ENCODE data around the gene PRXL2A. TPM values are rescaled to one million over a fixed set of nuclear protein-coding genes. Genes with fewer than 3 reads are reported as not detected.

The PRXL2A gene
- total RNA-seq, 2 donors from 2014 or later = 42.8 to 81.2 TPM

- no peak for DNase-seq (ENCODE audit: low spot score)
- Histone ChIP-seq H3K9me3 (no peaks in the 10 kb centered on the region), H3K27me3 (no peaks in the 10 kb centered on the region), H3K36me3 (no peaks in the 10 kb centered on the region), H3K4me1 (peaks cover 0 to 83% of the 10 kb centered on the region in 2 donors), H3K27ac (peak overlapping the region in 1 of 2 donors; percentile 80), H3K4me3 (no peak overlapping the region)
- TF ChIP-seq CTCF (IDR thresholded peaks at IDR 0.05) = no peak
Observed at GRCh38 chr10:80457554-80458262, 49.4 kb downstream of the PRXL2A start.

DNA sequence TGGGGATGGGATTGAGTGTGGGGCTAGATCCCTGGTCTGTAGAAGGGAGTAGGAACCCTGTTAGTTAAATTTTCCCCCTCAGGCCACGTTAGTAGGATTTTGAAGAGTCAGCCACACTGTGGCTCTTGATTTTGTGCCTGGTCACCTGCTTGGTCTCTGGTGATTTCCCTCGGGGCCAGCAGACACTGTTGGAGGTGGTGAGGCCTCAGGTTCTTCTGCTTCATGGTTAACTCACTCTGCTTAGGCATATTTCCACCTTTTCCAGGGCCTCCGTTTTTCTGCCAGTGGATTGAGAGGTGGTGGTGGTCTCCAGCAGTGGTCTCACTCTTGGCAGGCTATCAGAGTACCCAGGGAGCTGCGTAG, 49.9 kb downstream of the PRXL2A start:
- Histone ChIP-seq H3K4me3 (no peak overlapping the region), H3K27ac (peak overlapping the region; percentile 73 to 80), H3K27me3 (no peaks in the 10 kb centered on the region), H3K9me3 (no peaks in the 10 kb centered on the region), H3K4me1 (peaks cover 0 to 85% of the 10 kb centered on the region in 2 donors), H3K36me3 (no peaks in the 10 kb centered on the region)
- DNase-seq (ENCODE audit: low spot score) = no peak
- TF ChIP-seq CTCF (IDR thresholded peaks at IDR 0.05) = no peak

DNA sequence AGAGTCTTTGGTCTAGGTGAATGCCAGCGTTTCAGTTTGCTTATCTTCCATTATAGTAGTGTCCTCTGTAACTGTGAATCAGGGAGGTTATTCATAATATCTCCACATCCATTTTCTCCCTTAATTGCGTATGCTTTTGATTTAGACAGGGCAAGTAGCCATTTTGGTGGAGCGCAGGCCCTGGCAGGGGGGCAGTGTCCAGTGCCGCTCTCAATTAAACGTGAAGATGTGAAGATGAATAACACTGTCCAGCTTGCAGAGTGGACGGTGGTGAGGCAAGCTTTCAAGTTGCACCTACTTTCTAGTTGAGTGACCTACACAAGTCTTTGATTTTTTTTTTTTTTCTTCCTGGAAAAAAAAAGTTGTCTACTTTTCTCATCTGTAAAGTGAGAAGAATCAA, 50.3 kb downstream of the PRXL2A start:
- Histone ChIP-seq H3K36me3 (no peaks in the 10 kb centered on the region), H3K4me3 (peak overlapping the region in 1 of 2 donors; percentile 6), H3K9me3 (no peaks in the 10 kb centered on the region), H3K4me1 (peaks cover 0 to 85% of the 10 kb centered on the region in 2 donors), H3K27ac (peak overlapping the region; percentile 73 to 80), H3K27me3 (no peaks in the 10 kb centered on the region)
- no peak for TF ChIP-seq CTCF (IDR thresholded peaks at IDR 0.05)
- no peak for DNase-seq (ENCODE audit: low spot score)

DNA sequence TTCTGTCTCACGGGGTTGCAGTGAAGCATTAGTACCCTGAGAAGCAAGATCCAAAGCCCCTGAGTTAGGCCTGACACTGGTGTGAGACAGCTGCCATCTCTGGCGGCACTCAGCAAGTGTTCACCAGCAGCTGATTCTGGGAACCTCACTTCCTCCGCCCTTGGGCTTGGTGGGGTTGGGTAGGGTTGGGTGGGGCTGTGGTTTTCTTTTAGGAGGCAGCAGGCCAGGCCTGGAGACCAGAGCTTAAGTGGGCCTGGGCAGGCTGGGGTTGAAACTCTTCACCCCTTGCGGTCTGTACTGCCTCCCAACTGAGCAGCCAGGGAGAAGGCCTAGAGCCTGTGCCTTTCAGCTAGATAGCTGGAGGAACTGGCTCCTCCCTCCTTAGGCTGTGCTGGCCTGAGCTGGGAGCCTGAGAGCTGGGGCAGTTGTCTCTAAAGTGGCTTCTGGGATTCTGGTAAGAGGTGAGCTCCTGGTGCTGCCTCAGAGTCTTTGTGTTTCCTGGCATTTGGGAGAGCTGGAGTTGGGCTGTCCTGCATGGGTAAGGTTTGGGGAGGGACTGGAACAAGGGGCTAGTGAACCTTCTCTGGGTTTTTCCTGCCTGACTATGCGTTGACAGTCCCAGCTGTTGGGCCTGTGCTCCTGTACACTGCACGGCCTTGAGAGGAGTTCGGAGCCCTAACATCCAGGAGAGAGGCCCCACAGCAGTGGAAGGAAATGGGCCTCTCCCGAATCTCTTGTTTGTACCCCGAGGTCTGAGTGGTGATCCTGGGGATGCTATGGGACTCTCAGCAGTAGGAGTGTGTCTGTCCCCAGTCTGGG, 50.9 kb downstream of the PRXL2A start:
- Histone ChIP-seq H3K27me3 (no peaks in the 10 kb centered on the region), H3K4me1 (peaks cover 0 to 90% of the 10 kb centered on the region in 2 donors), H3K36me3 (no peaks in the 10 kb centered on the region), H3K27ac (peak overlapping the region; percentile 73 to 80), H3K4me3 (peak overlapping the region in 1 of 2 donors; percentile 6), H3K9me3 (no peaks in the 10 kb centered on the region)
- TF ChIP-seq CTCF (IDR thresholded peaks at IDR 0.05) = peak in 1 of 2 donors; percentile 20
- DNase-seq (ENCODE audit: low spot score) = peak; percentile 85

GRCh38 chr10:80460399-80461207, 52.3 kb downstream of the PRXL2A start:
- no peak for TF ChIP-seq CTCF (IDR thresholded peaks at IDR 0.05)
- Histone ChIP-seq H3K9me3 (no peaks in the 10 kb centered on the region), H3K4me1 (peaks cover 0 to 100% of the 10 kb centered on the region in 2 donors), H3K27ac (peak overlapping the region; percentile 63 to 73), H3K36me3 (no peaks in the 10 kb centered on the region), H3K27me3 (no peaks in the 10 kb centered on the region), H3K4me3 (no peak overlapping the region)
- DNase-seq (ENCODE audit: low spot score) = no peak
